Measurements from ENCODE around the gene STIM1.
"Not testable (repeated sequence)": the region's sequence is repeated elsewhere in the genome, so short reads cannot be mapped to it uniquely, and the experiment has no call there.

STIM1 gene

GRCh38 chr11:3888876-3889275 is 33.4 kb downstream of the STIM1 start:
- DNase-seq = no peak

- no peak for DNase-seq
Observed at GRCh38 chr11:3890014-3890413, 34.5 kb downstream of the STIM1 start.

GRCh38 chr11:3890806-3891205 is 35.3 kb downstream of the STIM1 start:
- DNase-seq = no peak

GRCh38 chr11:3891751-3892150 is 36.3 kb downstream of the STIM1 start:
- DNase-seq = no peak

- DNase-seq = no peak
Observed at GRCh38 chr11:3892156-3892555, 36.7 kb downstream of the STIM1 start.

- DNase-seq = no peak
Observed at GRCh38 chr11:3893311-3893710, 37.8 kb downstream of the STIM1 start.

GRCh38 chr11:3894128-3894731 is 38.8 kb downstream of the STIM1 start:
- no peak for DNase-seq

GRCh38 chr11:3896644-3897043 is 41.2 kb downstream of the STIM1 start:
- no peak for DNase-seq

GRCh38 chr11:3900230-3900629 is 44.8 kb downstream of the STIM1 start:
- not testable (repeated sequence) for DNase-seq

- DNase-seq = no peak
Observed at GRCh38 chr11:3901249-3902025, 46.0 kb downstream of the STIM1 start.

GRCh38 chr11:3902441-3902840 is 47.0 kb downstream of the STIM1 start:
- DNase-seq = no peak

- DNase-seq = no peak
Observed at GRCh38 chr11:3903207-3903896, 47.9 kb downstream of the STIM1 start.

GRCh38 chr11:3904228-3904627 is 48.8 kb downstream of the STIM1 start:
- DNase-seq = no peak

- peak; percentile 58 to 68 for DNase-seq
Observed at GRCh38 chr11:3905080-3905953, 49.9 kb downstream of the STIM1 start.

- no peak for DNase-seq
Observed at GRCh38 chr11:3906166-3906565, 50.7 kb downstream of the STIM1 start.

- DNase-seq = no peak
Observed at GRCh38 chr11:3907590-3907989, 52.1 kb downstream of the STIM1 start.

- no peak for DNase-seq
Observed at GRCh38 chr11:3909901-3910300, 54.4 kb downstream of the STIM1 start.

GRCh38 chr11:3911908-3912505 is 56.5 kb downstream of the STIM1 start:
- DNase-seq = no peak

GRCh38 chr11:3913921-3914320 is 58.5 kb downstream of the STIM1 start:
- no peak for DNase-seq

- no peak for DNase-seq
Observed at GRCh38 chr11:3914805-3915204, 59.3 kb downstream of the STIM1 start.

- peak in 1 of 2 donors; percentile 24 for DNase-seq
Observed at GRCh38 chr11:3916962-3917361, 61.5 kb downstream of the STIM1 start.

- peak; percentile 73 to 77 for DNase-seq
Observed at GRCh38 chr11:3920148-3920852, 64.8 kb downstream of the STIM1 start.
